HEK293T (cell line): ENCODE data around the gene KRTAP4-11.
"Not testable (repeated sequence)": the region's sequence is repeated elsewhere in the genome, so short reads cannot be mapped to it uniquely, and the experiment has no call there.

Experiments
- CTCF ChIA-PET: fragments of 350-600 bp; formaldehyde crosslinking; extraction: SDS; loops from one replicate; lab custom pipeline; 2021; ENCODE audit warnings: antibody characterized with exemption, inconsistent platforms; lab: Yijun Ruan, JAX
- POLR2A ChIA-PET: fragments of 350-600 bp; formaldehyde crosslinking; extraction: SDS; loops from one replicate; lab custom pipeline; 2020; ENCODE audit warnings: antibody characterized with exemption, inconsistent platforms; lab: Yijun Ruan, JAX
- DNase-seq: peaks from one replicate; pipeline ENCODE4 v3.0.0; 2012; ENCODE audit warnings: mixed read lengths; ENCODE audit errors: extremely low spot score
- ARNT ChIP-seq: fragments of 450-650 bp; IDR thresholded peaks from 2 replicates; pipeline ENCODE4 v1.6.1; 2017; ENCODE audit warnings: mild to moderate bottlenecking
- BHLHE40 ChIP-seq: fragments of 450-650 bp; IDR thresholded peaks from 2 replicates; pipeline ENCODE4 v1.6.1; 2016; ENCODE audit warnings: mild to moderate bottlenecking, moderate library complexity, borderline replicate concordance
- CTBP1 ChIP-seq: fragments of 450-650 bp; IDR thresholded peaks from 2 replicates; pipeline ENCODE4 v1.6.1; 2016; ENCODE audit warnings: borderline replicate concordance
- ELF4 ChIP-seq: fragments of 450-650 bp; IDR thresholded peaks from 2 replicates; pipeline ENCODE4 v1.6.1; 2017; ENCODE audit warnings: antibody characterized with exemption
- FOXA1 ChIP-seq: fragments of 450-650 bp; IDR thresholded peaks from 2 replicates; pipeline ENCODE4 v1.6.1; 2016; ENCODE audit warnings: mild to moderate bottlenecking
- FOXK2 ChIP-seq: fragments of 450-650 bp; IDR thresholded peaks from 2 replicates; pipeline ENCODE4 v1.6.1; 2016; ENCODE audit warnings: mild to moderate bottlenecking
- FOXM1 ChIP-seq: fragments of 450-650 bp; IDR thresholded peaks from 2 replicates; pipeline ENCODE4 v1.6.1; 2017; ENCODE audit warnings: mild to moderate bottlenecking, borderline replicate concordance
- HDGF ChIP-seq: fragments of 450-650 bp; IDR thresholded peaks from 2 replicates; pipeline ENCODE4 v1.6.1; 2017; ENCODE audit warnings: antibody characterized with exemption, borderline replicate concordance
- L3MBTL2 ChIP-seq: fragments of 450-650 bp; conservative IDR thresholded peaks from 2 replicates; pipeline ENCODE4 v1.6.1; 2016; ENCODE audit warnings: mild to moderate bottlenecking
- LEF1 ChIP-seq: fragments of 450-650 bp; IDR thresholded peaks from 2 replicates; pipeline ENCODE4 v1.6.1; 2017; ENCODE audit warnings: mild to moderate bottlenecking, borderline replicate concordance
- NFRKB ChIP-seq: fragments of 450-650 bp; IDR thresholded peaks from 2 replicates; pipeline ENCODE4 v1.6.1; 2016; ENCODE audit warnings: mild to moderate bottlenecking, moderate library complexity
- PKNOX1 ChIP-seq: fragments of 450-650 bp; IDR thresholded peaks from 2 replicates; pipeline ENCODE4 v1.6.1; 2016
- SP1 ChIP-seq: fragments of 450-650 bp; IDR thresholded peaks from 2 replicates; pipeline ENCODE4 v1.6.1; 2017
- SUZ12 ChIP-seq: fragments of 450-650 bp; IDR thresholded peaks from 2 replicates; pipeline ENCODE4 v1.6.1; 2016; ENCODE audit warnings: mild to moderate bottlenecking
- TARDBP ChIP-seq: fragments of 450-650 bp; IDR thresholded peaks from 2 replicates; pipeline ENCODE4 v1.6.1; 2016
- ZNF384 ChIP-seq: fragments of 450-650 bp; IDR thresholded peaks from 2 replicates; pipeline ENCODE4 v1.6.1; 2016

KRTAP4-11 gene

GRCh38 chr17:41126412-41126811, 8.2 kb upstream of the KRTAP4-11 start:
- DNase-seq: no peak
- ChIA-PET CTCF (no interaction called here), POLR2A (no interaction called here)
- no peak for TF ChIP-seq ARNT
- TF ChIP-seq L3MBTL2: no peak
- TF ChIP-seq ELF4: no peak
- no peak for TF ChIP-seq TARDBP
- no peak for TF ChIP-seq HDGF
- no peak for TF ChIP-seq FOXA1
- no peak for TF ChIP-seq CTBP1
- TF ChIP-seq ZNF384: no peak
- TF ChIP-seq SP1: no peak
- no peak for TF ChIP-seq SUZ12
- TF ChIP-seq FOXM1: no peak
- TF ChIP-seq FOXK2: no peak
- no peak for TF ChIP-seq NFRKB
- no peak for TF ChIP-seq PKNOX1
- no peak for TF ChIP-seq BHLHE40
- no peak for TF ChIP-seq LEF1

GRCh38 chr17:41125064-41125463, 6.9 kb upstream of the KRTAP4-11 start:
- POLR2A ChIA-PET: no interaction called here
- CTCF ChIA-PET: no interaction called here
- TF ChIP-seq BHLHE40: no peak
- no peak for TF ChIP-seq L3MBTL2
- no peak for TF ChIP-seq ELF4
- TF ChIP-seq CTBP1: no peak
- TF ChIP-seq ZNF384: no peak
- no peak for TF ChIP-seq HDGF
- no peak for TF ChIP-seq NFRKB
- no peak for TF ChIP-seq FOXM1
- no peak for TF ChIP-seq SUZ12
- no peak for TF ChIP-seq SP1
- TF ChIP-seq FOXA1: no peak
- no peak for TF ChIP-seq ARNT
- no peak for TF ChIP-seq PKNOX1
- no peak for TF ChIP-seq LEF1
- no peak for TF ChIP-seq FOXK2
- no peak for TF ChIP-seq TARDBP
- DNase-seq: no peak

GRCh38 chr17:41123991-41124371, 5.8 kb upstream of the KRTAP4-11 start, which contains the start of gene KRTAP4-12:
KRTAP4-12 (minus strand) TSS chr17:41124182; CDS start chr17:41124122, 60 bp downstream.
- DNase-seq, CTCF ChIA-PET, POLR2A ChIA-PET: not testable (repeated sequence)

GRCh38 chr17:41123292-41123990, 5.3 kb upstream of the KRTAP4-11 start:
- DNase-seq, POLR2A ChIA-PET, CTCF ChIA-PET: not testable (repeated sequence)

- TF ChIP-seq FOXK2 (no peak), BHLHE40 (no peak), NFRKB (no peak), TARDBP (no peak), ZNF384 (no peak), SUZ12 (no peak), LEF1 (no peak), CTBP1 (no peak), ARNT (no peak), L3MBTL2 (no peak), HDGF (no peak), FOXM1 (no peak), FOXA1 (no peak), SP1 (no peak), ELF4 (no peak), PKNOX1 (no peak)
- ChIA-PET CTCF (no interaction called here), POLR2A (no interaction called here)
- DNase-seq: no peak
Measured at GRCh38 chr17:41121742-41122141, 3.6 kb upstream of the KRTAP4-11 start.

- POLR2A ChIA-PET, CTCF ChIA-PET: not testable (repeated sequence)
Measured at GRCh38 chr17:41119696-41120690, 1.8 kb upstream of the KRTAP4-11 start.

More at GRCh38 chr17:41119696-41120690, 1.8 kb upstream of the KRTAP4-11 start:
- not testable (repeated sequence) for DNase-seq
